ENCODE results near the gene IFRD2. TPM values are rescaled to one million over a fixed set of nuclear protein-coding genes. Genes with fewer than 3 reads are reported as not detected.

IFRD2 gene
- total RNA-seq, 1 donor from 2014 or later, result 77.0 TPM

DNA sequence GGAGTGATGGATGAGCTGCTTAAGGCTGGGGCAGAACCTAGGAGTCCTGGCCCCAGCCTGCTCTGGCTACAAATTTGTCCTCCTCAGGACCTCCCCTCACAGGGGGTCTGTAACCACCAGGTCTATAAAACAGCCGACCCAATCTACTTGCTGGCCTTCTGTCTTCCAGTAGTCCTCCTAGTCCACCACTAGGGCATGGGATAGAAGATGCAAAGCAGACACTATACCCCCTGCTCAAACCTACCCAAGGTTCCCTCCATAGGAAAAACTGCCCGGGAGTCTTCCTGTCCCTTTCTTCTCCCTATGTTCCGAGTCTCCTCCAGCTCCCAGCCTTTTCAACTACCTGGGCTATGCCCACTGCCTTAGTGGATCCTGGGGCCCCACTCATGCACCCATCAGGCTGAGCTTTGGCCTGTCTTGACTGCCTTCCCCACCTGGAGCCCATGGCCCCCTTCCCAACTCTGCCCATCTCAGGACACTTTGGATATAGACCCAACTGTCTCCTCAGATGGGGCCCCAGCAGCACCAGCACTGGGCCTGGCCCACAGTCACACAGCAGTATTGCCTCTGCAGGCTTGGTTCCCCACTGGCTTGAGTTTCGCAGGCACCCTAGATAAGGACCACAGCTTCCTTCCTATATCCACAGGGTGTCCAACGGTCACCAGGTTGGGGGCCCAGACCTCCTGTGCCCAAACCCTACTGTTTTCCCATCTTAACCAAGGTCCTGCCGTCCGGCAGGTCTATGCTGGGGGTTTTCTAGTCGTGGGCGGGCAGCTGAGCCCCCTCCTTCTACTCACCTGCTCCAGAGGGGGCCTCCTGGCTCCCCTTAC, 5.9 kb upstream of the IFRD2 start:
- H3K4me1 ChIP-seq, result peaks cover 26% of the 10 kb centered on the region
- TF ChIP-seq, protein P1, sequence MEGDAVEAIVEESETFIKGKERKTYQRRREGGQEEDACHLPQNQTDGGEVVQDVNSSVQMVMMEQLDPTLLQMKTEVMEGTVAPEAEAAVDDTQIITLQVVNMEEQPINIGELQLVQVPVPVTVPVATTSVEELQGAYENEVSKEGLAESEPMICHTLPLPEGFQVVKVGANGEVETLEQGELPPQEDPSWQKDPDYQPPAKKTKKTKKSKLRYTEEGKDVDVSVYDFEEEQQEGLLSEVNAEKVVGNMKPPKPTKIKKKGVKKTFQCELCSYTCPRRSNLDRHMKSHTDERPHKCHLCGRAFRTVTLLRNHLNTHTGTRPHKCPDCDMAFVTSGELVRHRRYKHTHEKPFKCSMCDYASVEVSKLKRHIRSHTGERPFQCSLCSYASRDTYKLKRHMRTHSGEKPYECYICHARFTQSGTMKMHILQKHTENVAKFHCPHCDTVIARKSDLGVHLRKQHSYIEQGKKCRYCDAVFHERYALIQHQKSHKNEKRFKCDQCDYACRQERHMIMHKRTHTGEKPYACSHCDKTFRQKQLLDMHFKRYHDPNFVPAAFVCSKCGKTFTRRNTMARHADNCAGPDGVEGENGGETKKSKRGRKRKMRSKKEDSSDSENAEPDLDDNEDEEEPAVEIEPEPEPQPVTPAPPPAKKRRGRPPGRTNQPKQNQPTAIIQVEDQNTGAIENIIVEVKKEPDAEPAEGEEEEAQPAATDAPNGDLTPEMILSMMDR (IDR thresholded peaks at IDR 0.05), result peak; percentile 11
- peak overlapping the region; percentile 87 for H3K27ac ChIP-seq
- no peaks in the 10 kb centered on the region for H3K27me3 ChIP-seq
- H3K9me3 ChIP-seq, result no peaks in the 10 kb centered on the region
- ATAC-seq (no peak), DNase-seq (no peak)
- intact Hi-C loops (cut with DNase I), result no loop called here
- H3K36me3 ChIP-seq, result no peaks in the 10 kb centered on the region
- peak overlapping the region; percentile 65 for H3K4me3 ChIP-seq

- TF ChIP-seq, protein P1 (IDR thresholded peaks at IDR 0.05), result no peak
- DNase-seq, result no peak
These were observed 5.2 kb upstream of the IFRD2 start for GRCh38 chr3:50297384-50297775.

GRCh38 chr3:50296721-50297383, 4.6 kb upstream of the IFRD2 start:
- DNase-seq (no peak), ATAC-seq (no peak)
- Histone ChIP-seq H3K27ac (no peak overlapping the region), H3K4me1 (peaks cover 31% of the 10 kb centered on the region), H3K36me3 (no peaks in the 10 kb centered on the region), H3K4me3 (no peak overlapping the region), H3K9me3 (no peaks in the 10 kb centered on the region), H3K27me3 (no peaks in the 10 kb centered on the region)
- intact Hi-C loops (cut with DNase I), result no loop called here
- TF ChIP-seq, protein P1 (IDR thresholded peaks at IDR 0.05), result no peak

More at GRCh38 chr3:50297384-50297775, 5.2 kb upstream of the IFRD2 start:
- H3K27me3 ChIP-seq, result no peaks in the 10 kb centered on the region
- no peak for ATAC-seq
- H3K9me3 ChIP-seq, result no peaks in the 10 kb centered on the region
- no peaks in the 10 kb centered on the region for H3K36me3 ChIP-seq
- H3K4me1 ChIP-seq, result peaks cover 31% of the 10 kb centered on the region
- intact Hi-C loops (cut with DNase I), result no loop called here
- H3K27ac ChIP-seq, result no peak overlapping the region
- H3K4me3 ChIP-seq, result no peak overlapping the region

- TF ChIP-seq, protein P1 (IDR thresholded peaks at IDR 0.05), result no peak
- H3K4me1 ChIP-seq, result peaks cover 36% of the 10 kb centered on the region
- intact Hi-C loops (cut with DNase I), result no loop called here
- no peaks in the 10 kb centered on the region for H3K27me3 ChIP-seq
- no peaks in the 10 kb centered on the region for H3K36me3 ChIP-seq
- ATAC-seq (no peak), DNase-seq (no peak)
- no peak overlapping the region for H3K4me3 ChIP-seq
- no peak overlapping the region for H3K27ac ChIP-seq
- no peaks in the 10 kb centered on the region for H3K9me3 ChIP-seq
These were observed 3.6 kb upstream of the IFRD2 start for GRCh38 chr3:50295553-50296431.

DNA sequence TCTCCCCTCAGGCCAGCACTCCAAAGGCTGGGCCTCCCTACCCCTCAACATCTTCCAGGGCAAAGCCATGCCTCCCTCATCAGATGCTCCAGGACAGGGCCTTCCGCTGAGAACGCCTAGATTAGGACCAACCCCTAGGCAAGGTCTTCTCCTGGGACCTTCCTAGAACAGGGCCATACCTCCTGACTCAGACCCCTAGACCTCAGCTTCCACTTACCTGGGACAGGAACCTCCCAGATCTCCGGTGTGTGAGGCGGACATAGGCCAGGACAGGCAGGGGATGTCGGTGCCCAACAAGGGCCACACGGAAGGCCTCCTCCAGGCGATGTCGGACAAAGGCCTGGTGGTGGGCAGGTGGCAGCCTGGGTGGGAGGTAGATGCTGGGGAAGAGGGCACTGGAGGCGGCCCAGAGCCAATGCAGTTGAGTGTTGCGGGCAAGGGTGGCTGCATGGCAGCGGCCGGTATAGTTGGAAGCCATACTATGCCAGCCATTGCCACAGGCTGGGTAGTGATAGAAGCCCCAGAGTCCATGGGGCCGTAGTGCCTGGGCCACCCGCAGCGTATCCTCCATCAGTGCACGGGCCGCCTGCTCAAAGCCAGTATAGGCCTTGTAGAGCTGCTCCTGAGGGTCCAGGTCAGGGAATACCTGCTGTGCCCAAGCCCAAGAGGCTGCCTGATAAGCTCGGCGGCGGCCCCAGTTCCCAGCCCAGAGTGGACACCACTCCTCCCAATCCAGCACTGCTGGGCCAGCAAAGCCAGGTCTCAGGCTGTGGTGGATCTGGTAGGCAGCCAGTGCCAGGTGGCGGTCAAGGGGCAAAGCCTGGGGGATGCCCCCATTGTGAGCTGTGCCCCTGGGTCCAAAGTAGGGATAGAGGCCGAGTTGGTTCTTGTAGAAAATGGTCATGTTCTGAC, 2.5 kb upstream of the IFRD2 start:
- H3K36me3 ChIP-seq, result peaks cover 7% of the 10 kb centered on the region
- no peak overlapping the region for H3K27ac ChIP-seq
- no peak for ATAC-seq
- H3K27me3 ChIP-seq, result no peaks in the 10 kb centered on the region
- peaks cover 26% of the 10 kb centered on the region for H3K4me1 ChIP-seq
- H3K9me3 ChIP-seq, result no peaks in the 10 kb centered on the region
- peak; percentile 66 for DNase-seq
- H3K4me3 ChIP-seq, result no peak overlapping the region
- intact Hi-C loops (cut with DNase I), result no loop called here
- TF ChIP-seq, protein P1 (IDR thresholded peaks at IDR 0.05), result no peak

All from upper lobe of right lung (tissue), 1 donor.